BE2C (cell line): ENCODE measurements around the gene GUCD1.
A peak's percentile ranks its signal among the peaks of the same experiment; 100 is the strongest.

Source experiments
- DNase-seq: peaks from one replicate; pipeline ENCODE4 v3.0.0-alpha.2; 2020
- H3K27me3 ChIP-seq: fragments of 250-450 bp; sonication (Bioruptor Pico); 2 replicates; pipeline ENCODE4 v1.5.1; 2020; ENCODE audit warnings: mild to moderate bottlenecking
- H3K36me3 ChIP-seq: fragments of 250-450 bp; sonication (Bioruptor Pico); 2 replicates; pipeline ENCODE4 v1.5.1; 2020; ENCODE audit warnings: mild to moderate bottlenecking
- H3K4me1 ChIP-seq: fragments of 250-450 bp; sonication (Bioruptor Pico); 2 replicates; pipeline ENCODE4 v1.5.1; 2020
- H3K4me3 ChIP-seq: 2 replicates; pipeline ENCODE4 v1.5.1; 2011; ENCODE audit warnings: low read depth, low read length
- H3K9me3 ChIP-seq: fragments of 250-450 bp; sonication (Bioruptor Pico); 2 replicates; pipeline ENCODE4 v1.5.1; 2020
- CTCF ChIP-seq: IDR thresholded peaks from 2 replicates; pipeline ENCODE4 v1.5.1; 2012; ENCODE audit warnings: mild to moderate bottlenecking, low read depth, low read length

The GUCD1 gene

GRCh38 chr22:24565077-24565476 is 10.1 kb upstream of the GUCD1 start:
- no peak for DNase-seq
- H3K36me3 ChIP-seq = peaks cover 80% of the 10 kb centered on the region

GRCh38 chr22:24564376-24565058 is 9.6 kb upstream of the GUCD1 start:
- H3K27me3 ChIP-seq = no peaks in the 10 kb centered on the region
- H3K4me3 ChIP-seq = no peak overlapping the region
- no peaks in the 10 kb centered on the region for H3K4me1 ChIP-seq
- TF ChIP-seq CTCF = no peak
- H3K9me3 ChIP-seq = no peaks in the 10 kb centered on the region
- H3K36me3 ChIP-seq = peaks cover 77% of the 10 kb centered on the region
- DNase-seq = no peak

More at GRCh38 chr22:24565077-24565476, 10.1 kb upstream of the GUCD1 start:
- TF ChIP-seq CTCF = no peak
- no peak overlapping the region for H3K4me3 ChIP-seq
- no peaks in the 10 kb centered on the region for H3K9me3 ChIP-seq
- no peaks in the 10 kb centered on the region for H3K4me1 ChIP-seq
- H3K27me3 ChIP-seq = no peaks in the 10 kb centered on the region

GRCh38 chr22:24563246-24563645 is 8.3 kb upstream of the GUCD1 start:
- H3K27me3 ChIP-seq = no peaks in the 10 kb centered on the region
- no peaks in the 10 kb centered on the region for H3K4me1 ChIP-seq
- H3K36me3 ChIP-seq = peaks cover 79% of the 10 kb centered on the region

GRCh38 chr22:24559471-24559870 is 4.5 kb upstream of the GUCD1 start:
- peaks cover 56% of the 10 kb centered on the region for H3K36me3 ChIP-seq
- no peaks in the 10 kb centered on the region for H3K27me3 ChIP-seq
- no peak for TF ChIP-seq CTCF

More at GRCh38 chr22:24563246-24563645, 8.3 kb upstream of the GUCD1 start:
- DNase-seq = no peak
- Histone ChIP-seq H3K4me3 (no peak overlapping the region), H3K9me3 (no peaks in the 10 kb centered on the region)
- TF ChIP-seq CTCF = no peak

GRCh38 chr22:24555165-24556039 is 464 bp upstream of the GUCD1 start, which contains the start of gene SNRPD3:
SNRPD3 (plus strand) TSS chr22:24555999; CDS start chr22:24557675, 1,676 bp downstream.
- peaks cover 24% of the 10 kb centered on the region for H3K36me3 ChIP-seq

More at GRCh38 chr22:24559471-24559870, 4.5 kb upstream of the GUCD1 start:
- no peak overlapping the region for H3K4me3 ChIP-seq
- DNase-seq = no peak
- H3K9me3 ChIP-seq = no peaks in the 10 kb centered on the region
- no peaks in the 10 kb centered on the region for H3K4me1 ChIP-seq

More at GRCh38 chr22:24555165-24556039, 464 bp upstream of the GUCD1 start, which contains the start of gene SNRPD3:
- DNase-seq = peak; percentile 100
- no peaks in the 10 kb centered on the region for H3K27me3 ChIP-seq
- H3K4me1 ChIP-seq = 0 out of 2 replicates have a peak, but pooled peaks cover 5% of the 10 kb centered on the region
- H3K9me3 ChIP-seq = no peaks in the 10 kb centered on the region
- H3K4me3 ChIP-seq = peak within 1 kb of the TSS; percentile 93
- TF ChIP-seq CTCF = peak; percentile 17; the same call in 1 of the 2 replicates
